ENCODE results near the gene FARP1. TPM values are rescaled to one million over a fixed set of nuclear protein-coding genes. Genes with fewer than 3 reads are reported as not detected.

FARP1 gene
- total and polyA plus RNA-seq, 2 of the 13 experiments (the other 11 are each of a cell fraction or from before 2014, with no cell fraction given): 70.6 to 126 TPM

DNA sequence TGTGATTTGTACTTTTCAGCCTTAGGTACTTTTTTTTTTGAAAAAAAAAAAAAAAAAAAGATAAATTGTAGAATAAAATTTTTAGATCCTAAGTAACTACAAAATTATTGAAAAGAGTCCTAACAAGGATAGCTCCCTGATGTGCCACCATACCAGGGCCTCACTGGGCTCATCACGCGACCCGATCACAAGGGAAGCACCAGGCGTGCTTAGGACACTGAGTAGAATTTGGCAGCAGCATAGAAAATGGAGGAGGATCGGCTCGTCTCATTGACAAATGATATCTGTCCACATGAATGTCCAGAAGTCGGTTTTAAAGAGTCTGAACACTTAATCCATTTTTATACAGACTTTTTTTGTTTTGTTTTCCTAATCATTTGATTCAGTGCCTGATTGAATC, 255.0 kb downstream of the FARP1 start:
- no peak overlapping the region for H3K27ac ChIP-seq (ENCODE audit: extremely low read length, insufficient read depth, low read length)
- ChIA-PET CTCF (ENCODE audit: low intra/inter-chr PET ratio, low total read pairs) (no interaction called here), POLR2A (no interaction called here)
- in situ Hi-C loops (cut with HindIII; ENCODE audit: extremely low pct_ligation_motif_present, low pct_unique_long_range_greater_than_20kb): no loop called here
- no peaks in the 10 kb centered on the region for H3K9me3 ChIP-seq (ENCODE audit: low read length)
- no peak overlapping the region for H3K9ac ChIP-seq (ENCODE audit: insufficient read depth, low read depth, low read length)
- peaks cover 4% of the 10 kb centered on the region; the same call in 1 of the 2 replicates for H4K20me1 ChIP-seq (ENCODE audit: insufficient read depth, low read length)
- ATAC-seq (no peak), DNase-seq (ENCODE audit: low spot score) (no peak), FAIRE-seq (no peak)
- intact Hi-C loops (cut with micrococcal nuclease; ENCODE audit: unreplicated experiment): no loop called here
- BruUV-seq (replicated peaks): no TSS peak
- H3K79me2 ChIP-seq (ENCODE audit: insufficient read depth, low read length): no peaks in the 10 kb centered on the region
- H3K4me3 ChIP-seq (replicated peaks in 1 of 3; ENCODE audit: insufficient read depth in 1 of 3, low read depth in 2 of 3, low read length in 3 of 3): no peak overlapping the region
- TF ChIP-seq SETDB1 (CRISPR knock-in tag; IDR thresholded peaks at IDR 0.05; ENCODE audit: borderline replicate concordance) (no peak), TOE1 (CRISPR knock-in tag; IDR thresholded peaks at IDR 0.05) (no peak), RBAK (CRISPR knock-in tag; IDR thresholded peaks at IDR 0.05) (no peak), FLYWCH1 (CRISPR knock-in tag; IDR thresholded peaks at IDR 0.05) (no peak), MEIS2 (CRISPR knock-in tag; IDR thresholded peaks at IDR 0.05) (no peak), BORCS8-MEF2B (CRISPR knock-in tag; IDR thresholded peaks at IDR 0.05) (no peak)
- TF ChIP-seq, protein P1, sequence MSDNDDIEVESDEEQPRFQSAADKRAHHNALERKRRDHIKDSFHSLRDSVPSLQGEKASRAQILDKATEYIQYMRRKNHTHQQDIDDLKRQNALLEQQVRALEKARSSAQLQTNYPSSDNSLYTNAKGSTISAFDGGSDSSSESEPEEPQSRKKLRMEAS (IDR thresholded peaks at IDR 0.05): no peak
- TF ChIP-seq, protein P2, sequence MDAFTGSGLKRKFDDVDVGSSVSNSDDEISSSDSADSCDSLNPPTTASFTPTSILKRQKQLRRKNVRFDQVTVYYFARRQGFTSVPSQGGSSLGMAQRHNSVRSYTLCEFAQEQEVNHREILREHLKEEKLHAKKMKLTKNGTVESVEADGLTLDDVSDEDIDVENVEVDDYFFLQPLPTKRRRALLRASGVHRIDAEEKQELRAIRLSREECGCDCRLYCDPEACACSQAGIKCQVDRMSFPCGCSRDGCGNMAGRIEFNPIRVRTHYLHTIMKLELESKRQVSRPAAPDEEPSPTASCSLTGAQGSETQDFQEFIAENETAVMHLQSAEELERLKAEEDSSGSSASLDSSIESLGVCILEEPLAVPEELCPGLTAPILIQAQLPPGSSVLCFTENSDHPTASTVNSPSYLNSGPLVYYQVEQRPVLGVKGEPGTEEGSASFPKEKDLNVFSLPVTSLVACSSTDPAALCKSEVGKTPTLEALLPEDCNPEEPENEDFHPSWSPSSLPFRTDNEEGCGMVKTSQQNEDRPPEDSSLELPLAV (CRISPR knock-in tag; conservative IDR thresholded peaks at IDR 0.05; ENCODE audit: low read depth): no peak
- TF ChIP-seq, protein P3, sequence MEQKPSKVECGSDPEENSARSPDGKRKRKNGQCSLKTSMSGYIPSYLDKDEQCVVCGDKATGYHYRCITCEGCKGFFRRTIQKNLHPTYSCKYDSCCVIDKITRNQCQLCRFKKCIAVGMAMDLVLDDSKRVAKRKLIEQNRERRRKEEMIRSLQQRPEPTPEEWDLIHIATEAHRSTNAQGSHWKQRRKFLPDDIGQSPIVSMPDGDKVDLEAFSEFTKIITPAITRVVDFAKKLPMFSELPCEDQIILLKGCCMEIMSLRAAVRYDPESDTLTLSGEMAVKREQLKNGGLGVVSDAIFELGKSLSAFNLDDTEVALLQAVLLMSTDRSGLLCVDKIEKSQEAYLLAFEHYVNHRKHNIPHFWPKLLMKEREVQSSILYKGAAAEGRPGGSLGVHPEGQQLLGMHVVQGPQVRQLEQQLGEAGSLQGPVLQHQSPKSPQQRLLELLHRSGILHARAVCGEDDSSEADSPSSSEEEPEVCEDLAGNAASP (CRISPR knock-in tag; IDR thresholded peaks at IDR 0.05; ENCODE audit: borderline replicate concordance): no peak
- H3K27me3 ChIP-seq (ENCODE audit: control insufficient read depth in 1 of 2, insufficient read depth in 2 of 2, low read length in 2 of 2): no peaks in the 10 kb centered on the region
- peaks cover 2% of the 10 kb centered on the region for H3K4me1 ChIP-seq (ENCODE audit: insufficient read depth, low read length)
- H3K4me2 ChIP-seq (ENCODE audit: low read depth, low read length): no peak overlapping the region
- 96% methylated on average over 7 of the region's 7 CpGs for WGBS (ENCODE audit: low lambda C conversion rate)
- peaks cover 28 to 78% of the 10 kb centered on the region in 2 experiments for H3K36me3 ChIP-seq (replicated peaks in 1 of 2; ENCODE audit: control insufficient read depth in 1 of 2, insufficient read depth in 2 of 2, low read length in 2 of 2)
- no peak overlapping the region for H2AFZ ChIP-seq (ENCODE audit: low read length)

Measured in HepG2 (cell line).